Brain microvascular endothelial cell (primary cell): ENCODE measurements around the gene SPARCL1.
A peak's percentile ranks its signal among the peaks of the same experiment; 100 is the strongest.

Experiments
- DNase-seq: peaks from one replicate; pipeline ENCODE4 v3.0.0-alpha.2; 2020
- H3K27ac ChIP-seq: fragments of 250-450 bp; sonication (Bioruptor Pico); 2 replicates; pipeline ENCODE4 v1.5.1; 2020; ENCODE audit warnings: mild to moderate bottlenecking, moderate library complexity
- H3K27me3 ChIP-seq: fragments of 250-450 bp; sonication (Bioruptor Pico); replicated peaks from 2 replicates; pipeline ENCODE4 v1.5.1; 2020; ENCODE audit warnings: mild to moderate bottlenecking
- H3K36me3 ChIP-seq: fragments of 250-450 bp; sonication (Bioruptor Pico); replicated peaks from 2 replicates; pipeline ENCODE4 v1.5.1; 2020; ENCODE audit warnings: mild to moderate bottlenecking
- H3K4me3 ChIP-seq: 2 replicates; pipeline ENCODE4 v1.5.1; 2011; ENCODE audit warnings: low read depth, mild to moderate bottlenecking, control low read depth, low read length, moderate library complexity
- in situ Hi-C: cut with HindIII; loops from 2 replicates; pipeline ENCODE4 v1.10.0; 2017; ENCODE audit warnings: low sequenced_read_pairs, low pct_ligation_motif_present
- TF ChIP-seq, protein P1 (sequence below): IDR thresholded peaks from 2 replicates; pipeline ENCODE4 v1.5.1; 2011; ENCODE audit warnings: low read depth, mild to moderate bottlenecking, moderate library complexity, low read length, control low read depth, inconsistent platforms; ENCODE audit errors: missing control alignments

Gene SPARCL1

DNA sequence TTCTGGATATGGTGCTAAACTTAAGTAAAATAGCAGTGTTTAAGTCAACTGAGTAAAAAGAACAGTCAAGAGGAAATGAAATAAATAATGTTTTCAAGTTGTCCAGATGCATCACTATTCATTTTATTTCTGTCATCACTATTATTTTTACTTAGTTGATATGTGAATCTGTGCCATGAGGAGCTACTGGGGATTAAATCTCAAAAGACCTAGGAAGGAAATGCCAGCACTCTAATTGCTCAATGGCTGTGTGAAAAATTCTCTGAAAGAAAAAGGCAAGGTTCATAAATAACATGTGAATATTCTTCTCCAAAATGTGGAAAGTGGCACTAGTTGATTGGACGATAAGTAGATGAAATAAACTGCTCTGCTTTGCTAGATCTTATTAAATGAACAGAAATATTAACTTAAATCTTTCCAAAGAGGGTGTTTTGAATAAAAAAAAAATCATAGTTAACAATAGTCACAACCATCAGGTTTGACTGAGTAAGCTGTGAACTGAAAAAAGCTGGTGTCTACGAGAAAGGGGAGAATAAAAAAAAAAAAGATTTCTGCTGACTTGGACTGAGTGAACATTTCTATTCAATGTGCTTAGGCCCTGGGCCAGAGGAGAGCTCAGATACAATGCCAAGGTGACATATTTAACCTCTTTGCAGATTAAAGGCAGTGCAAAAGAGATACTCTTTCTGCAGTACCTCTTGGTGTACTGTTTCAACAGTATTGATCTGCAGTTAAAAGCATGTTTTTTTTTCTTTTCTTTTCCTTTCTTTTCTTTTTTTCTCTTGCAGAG is 1.6 kb downstream of the SPARCL1 start:
- in situ Hi-C loops, result loop anchor here (25.0 kb wide), 1 partner anchor 310 kb away; the partner anchor contains the start of gene MEPE
- H3K27ac ChIP-seq, result no peak overlapping the region
- TF ChIP-seq, protein P1, sequence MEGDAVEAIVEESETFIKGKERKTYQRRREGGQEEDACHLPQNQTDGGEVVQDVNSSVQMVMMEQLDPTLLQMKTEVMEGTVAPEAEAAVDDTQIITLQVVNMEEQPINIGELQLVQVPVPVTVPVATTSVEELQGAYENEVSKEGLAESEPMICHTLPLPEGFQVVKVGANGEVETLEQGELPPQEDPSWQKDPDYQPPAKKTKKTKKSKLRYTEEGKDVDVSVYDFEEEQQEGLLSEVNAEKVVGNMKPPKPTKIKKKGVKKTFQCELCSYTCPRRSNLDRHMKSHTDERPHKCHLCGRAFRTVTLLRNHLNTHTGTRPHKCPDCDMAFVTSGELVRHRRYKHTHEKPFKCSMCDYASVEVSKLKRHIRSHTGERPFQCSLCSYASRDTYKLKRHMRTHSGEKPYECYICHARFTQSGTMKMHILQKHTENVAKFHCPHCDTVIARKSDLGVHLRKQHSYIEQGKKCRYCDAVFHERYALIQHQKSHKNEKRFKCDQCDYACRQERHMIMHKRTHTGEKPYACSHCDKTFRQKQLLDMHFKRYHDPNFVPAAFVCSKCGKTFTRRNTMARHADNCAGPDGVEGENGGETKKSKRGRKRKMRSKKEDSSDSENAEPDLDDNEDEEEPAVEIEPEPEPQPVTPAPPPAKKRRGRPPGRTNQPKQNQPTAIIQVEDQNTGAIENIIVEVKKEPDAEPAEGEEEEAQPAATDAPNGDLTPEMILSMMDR, result no peak
- no peak overlapping the region for H3K4me3 ChIP-seq
- H3K27me3 ChIP-seq, result no peaks in the 10 kb centered on the region
- H3K36me3 ChIP-seq, result no peaks in the 10 kb centered on the region
- DNase-seq, result no peak

DNA sequence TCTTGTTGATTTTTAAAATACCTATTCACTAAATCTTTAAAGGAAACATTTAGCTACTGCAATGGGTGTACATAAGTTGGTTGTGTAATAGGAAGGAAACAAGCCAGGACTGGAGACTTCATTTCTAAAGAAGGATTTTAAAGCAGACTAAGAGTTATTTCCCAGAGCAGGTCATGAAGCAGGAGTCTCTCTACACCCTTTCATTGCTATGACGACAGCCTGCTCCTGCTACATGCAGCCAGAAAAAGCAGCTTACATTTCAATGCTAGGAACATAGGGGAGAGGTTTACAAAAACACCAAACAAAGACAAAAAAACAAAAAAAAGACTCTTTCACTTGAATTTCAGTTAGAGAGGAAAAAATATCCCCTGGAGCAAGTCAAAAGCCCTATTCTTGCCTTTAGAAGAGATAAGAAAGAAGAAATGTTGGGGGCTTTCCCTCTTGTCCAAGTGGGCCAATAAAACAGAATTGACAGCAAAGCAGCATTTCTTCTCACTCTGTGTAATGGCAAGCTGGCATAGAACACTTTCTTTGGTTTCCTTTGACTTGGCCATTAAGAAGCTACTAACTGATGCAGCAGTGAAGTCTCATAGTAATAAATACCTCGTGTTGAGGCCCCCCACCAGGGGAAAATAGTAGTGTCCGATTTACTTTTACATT is 3.4 kb downstream of the SPARCL1 start:
- Histone ChIP-seq H3K4me3 (no peak overlapping the region), H3K27ac (no peak overlapping the region), H3K27me3 (no peaks in the 10 kb centered on the region), H3K36me3 (no peaks in the 10 kb centered on the region)
- in situ Hi-C loops, result loop anchor here (25.0 kb wide), 1 partner anchor 312 kb away; the partner anchor contains the start of gene MEPE
- TF ChIP-seq, protein P1, result no peak
- no peak for DNase-seq

DNA sequence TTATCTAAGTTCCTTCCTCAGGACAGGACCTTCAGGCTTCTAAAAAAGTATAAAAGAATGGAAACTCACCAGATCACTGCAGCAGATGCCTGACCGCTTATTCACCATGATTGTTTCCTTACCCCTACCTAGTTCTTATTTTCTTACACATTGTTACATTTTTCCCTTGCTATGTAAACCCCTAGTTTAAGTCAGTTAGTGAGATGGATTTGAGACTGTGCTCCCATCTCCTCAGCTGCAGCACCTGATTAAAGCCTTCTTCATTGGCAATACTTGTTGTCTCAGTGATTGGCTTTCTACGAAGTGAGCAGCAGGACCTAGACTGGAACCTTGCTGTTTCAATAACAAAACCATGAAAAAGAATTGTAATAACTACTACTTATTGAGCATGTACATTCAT is 4.7 kb downstream of the SPARCL1 start:
- TF ChIP-seq, protein P1, result no peak
- DNase-seq, result peak; percentile 38
- H3K36me3 ChIP-seq, result no peaks in the 10 kb centered on the region
- in situ Hi-C loops, result no loop called here
- no peaks in the 10 kb centered on the region for H3K27me3 ChIP-seq
- H3K27ac ChIP-seq, result no peak overlapping the region
- no peak overlapping the region for H3K4me3 ChIP-seq

DNA sequence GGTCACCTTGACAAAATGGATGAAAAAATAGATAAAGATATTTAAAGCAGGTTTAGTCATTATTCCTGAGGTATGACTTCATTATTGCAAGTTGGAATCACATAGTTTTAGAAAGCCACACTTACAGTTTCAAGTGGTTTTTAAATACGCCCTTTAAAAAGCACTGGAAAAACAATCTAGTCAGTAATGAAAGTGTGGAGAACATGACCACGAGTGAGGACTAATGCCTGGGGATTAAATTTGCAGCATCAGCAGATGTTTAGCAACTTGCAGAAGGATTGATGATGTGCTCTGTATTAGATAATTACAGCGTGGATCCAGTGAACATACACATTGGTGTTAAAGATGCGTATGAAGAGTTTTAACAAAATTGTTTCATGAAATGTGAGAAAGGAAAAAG is 5.9 kb downstream of the SPARCL1 start:
- Histone ChIP-seq H3K27me3 (no peaks in the 10 kb centered on the region), H3K36me3 (no peaks in the 10 kb centered on the region), H3K4me3 (no peak overlapping the region), H3K27ac (no peak overlapping the region)
- DNase-seq, result no peak
- in situ Hi-C loops, result no loop called here
- TF ChIP-seq, protein P1, result no peak

DNA sequence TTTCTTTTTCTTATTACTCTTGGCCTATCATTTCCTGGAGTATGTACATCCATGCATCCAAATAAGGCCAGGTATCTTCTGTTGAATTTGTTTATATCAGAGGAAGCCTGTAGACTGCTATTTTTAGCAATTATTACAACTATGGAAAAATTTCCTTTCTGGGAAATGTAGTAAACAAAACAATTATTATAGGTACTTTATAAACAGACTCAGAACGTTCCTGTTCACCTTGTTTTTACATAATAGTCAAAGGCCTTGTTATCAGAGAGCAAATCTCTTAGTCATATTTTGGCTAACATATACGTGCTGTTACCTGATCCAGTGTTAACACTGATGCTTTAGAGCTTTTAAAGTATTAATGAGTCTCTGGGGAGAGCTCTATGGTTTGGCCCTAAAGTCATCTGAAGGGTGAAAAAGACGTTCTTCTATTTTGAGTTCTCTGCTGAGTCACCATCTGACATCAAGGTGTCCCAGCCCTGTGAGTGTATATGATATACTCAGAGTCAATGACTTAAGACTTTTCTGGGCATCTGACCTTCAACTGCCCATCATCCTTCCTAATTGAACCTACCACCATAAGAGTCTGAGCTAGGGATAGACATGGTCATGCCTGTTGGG is 7.3 kb downstream of the SPARCL1 start:
- TF ChIP-seq, protein P1, result no peak

More for the DNA sequence above, 7.3 kb downstream of the SPARCL1 start:
- H3K27ac ChIP-seq, result no peak overlapping the region
- no peaks in the 10 kb centered on the region for H3K27me3 ChIP-seq
- no peaks in the 10 kb centered on the region for H3K36me3 ChIP-seq
- in situ Hi-C loops, result no loop called here
- no peak overlapping the region for H3K4me3 ChIP-seq
- no peak for DNase-seq
